ENCODE measurements around the gene RHBG.

Gene RHBG

DNA sequence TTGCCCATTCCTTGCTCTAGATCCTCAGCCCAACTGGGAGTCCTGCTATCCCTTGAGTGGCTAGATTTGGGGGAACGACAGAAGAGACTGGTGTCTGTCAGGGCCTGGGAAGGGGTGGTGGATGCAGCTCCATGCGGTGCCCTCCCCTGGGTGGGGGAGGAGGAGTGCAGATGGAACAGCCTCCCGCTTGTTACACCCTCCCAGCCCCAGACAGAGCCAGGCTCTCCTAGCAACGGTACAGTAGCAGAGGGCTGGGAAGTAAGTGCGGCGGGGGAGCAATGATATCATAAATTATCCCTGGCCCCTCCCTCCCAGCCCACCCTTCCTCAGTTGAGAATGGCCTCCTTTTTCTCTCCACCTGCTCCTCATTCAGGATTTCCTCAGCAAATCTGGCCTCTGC lies 37.2 kb downstream of the RHBG start:
- TF ChIP-seq, protein P1, sequence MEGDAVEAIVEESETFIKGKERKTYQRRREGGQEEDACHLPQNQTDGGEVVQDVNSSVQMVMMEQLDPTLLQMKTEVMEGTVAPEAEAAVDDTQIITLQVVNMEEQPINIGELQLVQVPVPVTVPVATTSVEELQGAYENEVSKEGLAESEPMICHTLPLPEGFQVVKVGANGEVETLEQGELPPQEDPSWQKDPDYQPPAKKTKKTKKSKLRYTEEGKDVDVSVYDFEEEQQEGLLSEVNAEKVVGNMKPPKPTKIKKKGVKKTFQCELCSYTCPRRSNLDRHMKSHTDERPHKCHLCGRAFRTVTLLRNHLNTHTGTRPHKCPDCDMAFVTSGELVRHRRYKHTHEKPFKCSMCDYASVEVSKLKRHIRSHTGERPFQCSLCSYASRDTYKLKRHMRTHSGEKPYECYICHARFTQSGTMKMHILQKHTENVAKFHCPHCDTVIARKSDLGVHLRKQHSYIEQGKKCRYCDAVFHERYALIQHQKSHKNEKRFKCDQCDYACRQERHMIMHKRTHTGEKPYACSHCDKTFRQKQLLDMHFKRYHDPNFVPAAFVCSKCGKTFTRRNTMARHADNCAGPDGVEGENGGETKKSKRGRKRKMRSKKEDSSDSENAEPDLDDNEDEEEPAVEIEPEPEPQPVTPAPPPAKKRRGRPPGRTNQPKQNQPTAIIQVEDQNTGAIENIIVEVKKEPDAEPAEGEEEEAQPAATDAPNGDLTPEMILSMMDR (IDR thresholded peaks at IDR 0.05; ENCODE audit: insufficient read depth, low read length, poor library complexity, severe bottlenecking): no peak
- H3K27me3 ChIP-seq (replicated peaks; ENCODE audit: control insufficient read depth, insufficient read depth, low read length): no peaks in the 10 kb centered on the region; the same call in 1 of the 2 replicates
- H3K4me3 ChIP-seq (replicated peaks; ENCODE audit: low read depth, low read length): no peak overlapping the region
- no peak for DNase-seq (ENCODE audit: extremely low read depth, insufficient read length)
- H3K36me3 ChIP-seq (ENCODE audit: control insufficient read depth, insufficient read depth, low read length): no peaks in the 10 kb centered on the region; the same call in none of the 2 replicates

DNA sequence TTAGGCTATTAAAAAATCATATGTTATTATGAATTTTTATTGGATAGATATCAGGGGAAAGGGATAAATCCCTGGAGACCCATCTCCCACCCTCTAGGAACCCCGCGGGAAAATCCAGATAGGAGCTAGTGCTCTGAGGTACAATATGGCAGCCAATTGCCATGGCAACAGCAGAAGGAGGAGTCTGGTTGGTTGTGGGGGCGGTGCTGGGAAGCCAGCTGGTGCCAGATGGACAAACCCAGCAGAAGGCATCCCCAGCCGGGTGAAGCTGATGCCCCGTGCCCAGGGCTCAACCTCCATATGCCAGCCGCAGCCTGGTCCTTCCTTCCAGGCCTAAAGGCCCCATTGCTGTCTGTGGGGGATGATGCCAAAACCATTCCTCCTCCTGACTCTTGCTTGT lies 38.3 kb downstream of the RHBG start:
- Histone ChIP-seq H3K4me3 (replicated peaks; ENCODE audit: low read depth, low read length) (no peak overlapping the region), H3K36me3 (ENCODE audit: control insufficient read depth, insufficient read depth, low read length) (peaks cover 1% of the 10 kb centered on the region), H3K27me3 (replicated peaks; ENCODE audit: control insufficient read depth, insufficient read depth, low read length) (no peaks in the 10 kb centered on the region; the same call in 1 of the 2 replicates)
- no peak for DNase-seq (ENCODE audit: extremely low read depth, insufficient read length)
- TF ChIP-seq, protein P1 (IDR thresholded peaks at IDR 0.05; ENCODE audit: insufficient read depth, low read length, poor library complexity, severe bottlenecking): no peak

DNA sequence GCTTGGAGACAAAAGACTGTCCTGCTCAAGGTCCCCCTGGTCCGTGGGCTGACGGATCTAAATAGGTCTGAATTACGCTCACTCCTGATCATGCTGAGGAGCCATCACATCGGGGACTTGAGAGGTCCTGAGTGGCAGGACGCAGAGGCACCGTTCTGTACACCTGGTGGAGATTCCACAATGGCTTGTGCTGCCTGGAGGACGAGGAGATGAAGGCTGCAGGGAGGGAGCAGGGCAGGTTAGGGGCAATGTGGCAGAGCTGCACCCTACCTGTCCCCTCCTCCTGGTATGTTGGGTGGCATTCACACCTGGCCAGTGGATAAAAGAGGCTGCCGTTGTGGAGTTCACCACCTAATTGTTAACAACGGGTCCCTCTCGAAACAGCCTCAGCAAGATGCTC lies 38.7 kb downstream of the RHBG start:
- H3K27me3 ChIP-seq (replicated peaks; ENCODE audit: control insufficient read depth, insufficient read depth, low read length): no peaks in the 10 kb centered on the region; the same call in 1 of the 2 replicates
- H3K4me3 ChIP-seq (replicated peaks; ENCODE audit: low read depth, low read length): no peak overlapping the region
- TF ChIP-seq, protein P1 (IDR thresholded peaks at IDR 0.05; ENCODE audit: insufficient read depth, low read length, poor library complexity, severe bottlenecking): no peak
- DNase-seq (ENCODE audit: extremely low read depth, insufficient read length): no peak
- H3K36me3 ChIP-seq (ENCODE audit: control insufficient read depth, insufficient read depth, low read length): peaks cover 1% of the 10 kb centered on the region

DNA sequence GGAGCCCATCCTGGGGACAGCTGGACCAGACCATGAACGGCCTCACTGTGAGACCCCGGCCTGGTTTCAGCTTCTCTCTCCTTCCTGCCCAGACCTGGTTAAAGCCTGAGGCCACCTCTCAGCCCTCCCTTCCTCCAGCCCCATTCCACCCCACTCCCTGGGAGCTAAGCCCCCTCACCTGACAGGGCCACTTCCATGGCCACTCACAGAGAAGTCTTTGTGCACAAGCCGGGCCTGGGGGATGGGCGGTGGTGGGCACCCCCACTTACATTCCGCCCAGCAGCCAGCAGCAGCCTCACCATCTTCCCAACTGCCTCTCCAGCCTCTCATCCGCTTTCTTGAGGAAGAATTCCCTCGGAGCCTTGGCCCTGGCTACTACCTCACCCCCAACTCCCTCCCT lies 40.4 kb downstream of the RHBG start:
- H3K27me3 ChIP-seq (replicated peaks; ENCODE audit: control insufficient read depth, insufficient read depth, low read length): no peaks in the 10 kb centered on the region; the same call in 1 of the 2 replicates
- DNase-seq (ENCODE audit: extremely low read depth, insufficient read length): no peak
- TF ChIP-seq, protein P1 (IDR thresholded peaks at IDR 0.05; ENCODE audit: insufficient read depth, low read length, poor library complexity, severe bottlenecking): no peak
- H3K4me3 ChIP-seq (replicated peaks; ENCODE audit: low read depth, low read length): no peak overlapping the region
- H3K36me3 ChIP-seq (ENCODE audit: control insufficient read depth, insufficient read depth, low read length): peaks cover 5% of the 10 kb centered on the region

DNA sequence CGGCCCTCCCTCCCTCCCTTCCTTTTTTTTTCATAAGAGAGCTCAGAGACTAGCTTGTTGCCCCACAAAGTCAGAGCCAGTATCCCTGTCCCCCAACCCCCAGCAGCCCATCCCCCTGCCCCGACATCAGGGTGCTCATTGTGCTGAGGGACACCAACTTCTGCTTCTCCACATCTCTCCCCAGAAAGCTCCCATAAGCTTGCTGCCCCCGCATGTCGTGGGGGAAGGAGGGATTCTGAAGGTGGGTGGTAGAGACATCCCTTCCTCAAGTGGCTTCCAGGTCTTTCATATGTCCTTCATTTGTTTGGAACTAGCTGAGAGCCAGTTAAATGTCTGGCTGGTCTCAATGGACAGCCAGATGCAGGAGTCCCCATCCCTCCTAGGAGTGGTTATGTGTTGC lies 41.2 kb downstream of the RHBG start:
- TF ChIP-seq, protein P1 (IDR thresholded peaks at IDR 0.05; ENCODE audit: insufficient read depth, low read length, poor library complexity, severe bottlenecking): no peak
- no peak for DNase-seq (ENCODE audit: extremely low read depth, insufficient read length)
- Histone ChIP-seq H3K27me3 (replicated peaks; ENCODE audit: control insufficient read depth, insufficient read depth, low read length) (no peaks in the 10 kb centered on the region), H3K36me3 (ENCODE audit: control insufficient read depth, insufficient read depth, low read length) (peaks cover 5% of the 10 kb centered on the region), H3K4me3 (replicated peaks; ENCODE audit: low read depth, low read length) (no peak overlapping the region)

DNA sequence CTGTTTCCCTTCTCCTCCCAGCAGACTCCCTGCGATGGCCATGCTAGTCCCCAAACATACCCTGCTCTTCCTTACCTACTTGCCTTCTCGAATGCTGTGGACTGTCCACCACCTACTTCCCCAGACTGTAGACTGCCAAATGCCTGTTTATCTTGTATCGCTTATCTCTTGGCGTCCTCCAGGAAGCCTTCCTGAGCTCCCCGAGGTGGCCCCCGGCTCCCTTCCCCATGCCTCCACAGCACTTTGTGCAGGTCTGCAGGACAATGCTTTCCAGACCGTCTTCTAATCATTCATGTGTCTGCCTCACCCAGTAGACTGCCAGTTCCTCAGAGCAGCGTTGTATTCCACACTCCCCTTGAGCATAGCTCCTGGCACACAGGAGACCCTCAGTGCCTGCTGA lies 41.7 kb downstream of the RHBG start:
- no peak for DNase-seq (ENCODE audit: extremely low read depth, insufficient read length)
- Histone ChIP-seq H3K36me3 (ENCODE audit: control insufficient read depth, insufficient read depth, low read length) (peaks cover 5% of the 10 kb centered on the region), H3K4me3 (replicated peaks; ENCODE audit: low read depth, low read length) (no peak overlapping the region), H3K27me3 (replicated peaks; ENCODE audit: control insufficient read depth, insufficient read depth, low read length) (no peaks in the 10 kb centered on the region)
- TF ChIP-seq, protein P1 (IDR thresholded peaks at IDR 0.05; ENCODE audit: insufficient read depth, low read length, poor library complexity, severe bottlenecking): no peak

Data from GM06990 (cell line).